Occipital lobe (tissue), 2 donors: ENCODE data around the gene MMP24. TPM values are rescaled to one million over a fixed set of nuclear protein-coding genes. Genes with fewer than 3 reads are reported as not detected.
"Not testable (repeated sequence)": the region's sequence is repeated elsewhere in the genome, so short reads cannot be mapped to it uniquely, and the experiment has no call there.

Source experiments
- DNase-seq: peaks from one replicate; lab custom pipeline; 2025; lab: John Stamatoyannopoulos, UW
- total RNA-seq: library from RNA; depleted of rRNA; stranded (reverse); fragments of >200 nt; gene quantifications from one replicate; pipeline ENCODE4 v1.2.3, GENCODE V29; 2014

Gene MMP24
- total RNA-seq, 1 donor from 2014 or later, result 76.1 TPM

DNA sequence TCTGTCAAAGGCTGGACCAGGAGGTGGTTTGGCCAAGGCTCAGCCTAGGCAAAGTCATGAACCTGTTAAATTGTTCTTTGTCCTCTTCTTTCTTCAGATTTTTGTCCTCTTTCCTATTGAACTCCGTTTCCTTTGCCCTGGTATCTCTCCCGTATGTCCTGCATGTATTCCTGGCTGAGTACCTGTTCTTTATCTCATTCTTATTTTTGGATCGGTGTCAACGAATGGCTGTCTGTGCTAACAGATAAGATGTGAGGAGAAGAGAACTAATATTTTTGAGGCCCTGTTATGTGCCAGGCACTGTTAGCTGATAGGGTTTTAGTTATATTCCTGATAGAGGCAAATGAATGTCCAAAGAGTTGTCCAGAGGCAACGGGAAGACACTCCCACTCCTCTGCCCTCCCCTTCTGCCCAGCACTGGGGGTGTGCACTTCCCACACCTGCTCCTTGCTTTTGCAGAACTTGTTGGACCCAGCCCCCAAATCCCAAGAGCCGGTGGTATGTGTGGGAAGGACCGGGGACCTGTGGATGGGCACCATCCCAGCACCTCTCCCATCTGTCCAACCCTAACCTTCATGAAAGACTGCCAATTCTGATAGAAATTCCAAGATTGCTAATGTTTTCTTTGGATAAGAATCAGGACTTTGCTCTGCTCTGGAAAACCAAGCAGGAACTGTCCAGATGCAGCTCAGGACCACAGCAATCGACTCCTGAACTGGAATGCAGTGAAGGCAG is 30.9 kb downstream of the MMP24 start:
- no peak for DNase-seq

DNA sequence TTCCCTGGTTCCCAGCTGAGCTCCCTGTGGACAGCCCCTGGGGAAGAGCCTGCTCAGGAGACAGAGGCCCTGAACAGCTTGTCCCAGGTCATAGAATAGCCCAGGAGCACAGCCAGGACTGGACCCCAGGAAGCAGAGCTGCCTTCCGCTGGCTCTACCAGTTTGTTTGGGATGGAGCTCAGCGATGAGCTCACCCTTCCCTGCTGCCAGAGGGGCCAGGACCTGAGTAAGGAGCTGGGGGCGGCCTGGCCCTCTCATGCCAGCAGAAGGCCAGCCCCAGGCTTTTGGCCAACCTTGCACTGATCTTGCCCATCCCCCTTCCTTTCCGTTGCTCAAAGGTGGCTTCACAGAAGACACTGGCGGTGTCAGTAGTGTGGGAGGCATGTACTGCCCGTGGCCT is 33.9 kb downstream of the MMP24 start:
- DNase-seq, result no peak

DNA sequence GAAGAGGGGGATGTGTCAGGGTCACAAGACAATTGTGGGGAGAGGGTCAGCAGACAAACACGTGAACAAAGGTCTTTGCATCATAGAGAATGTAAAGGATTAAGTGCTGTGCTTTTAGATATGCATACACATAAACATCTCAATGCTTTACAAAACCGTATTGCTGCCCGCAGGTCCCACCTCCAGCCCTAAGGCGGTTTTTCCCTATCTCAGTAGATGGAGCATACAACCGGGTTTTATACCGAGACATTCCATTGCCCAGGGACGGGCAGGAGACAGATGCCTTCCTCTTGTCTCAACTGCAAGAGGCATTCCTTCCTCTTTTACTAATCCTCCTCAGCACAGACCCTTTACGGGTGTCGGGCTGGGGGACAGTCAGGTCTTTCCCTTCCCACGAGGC is 35.8 kb downstream of the MMP24 start:
- not testable (repeated sequence) for DNase-seq

DNA sequence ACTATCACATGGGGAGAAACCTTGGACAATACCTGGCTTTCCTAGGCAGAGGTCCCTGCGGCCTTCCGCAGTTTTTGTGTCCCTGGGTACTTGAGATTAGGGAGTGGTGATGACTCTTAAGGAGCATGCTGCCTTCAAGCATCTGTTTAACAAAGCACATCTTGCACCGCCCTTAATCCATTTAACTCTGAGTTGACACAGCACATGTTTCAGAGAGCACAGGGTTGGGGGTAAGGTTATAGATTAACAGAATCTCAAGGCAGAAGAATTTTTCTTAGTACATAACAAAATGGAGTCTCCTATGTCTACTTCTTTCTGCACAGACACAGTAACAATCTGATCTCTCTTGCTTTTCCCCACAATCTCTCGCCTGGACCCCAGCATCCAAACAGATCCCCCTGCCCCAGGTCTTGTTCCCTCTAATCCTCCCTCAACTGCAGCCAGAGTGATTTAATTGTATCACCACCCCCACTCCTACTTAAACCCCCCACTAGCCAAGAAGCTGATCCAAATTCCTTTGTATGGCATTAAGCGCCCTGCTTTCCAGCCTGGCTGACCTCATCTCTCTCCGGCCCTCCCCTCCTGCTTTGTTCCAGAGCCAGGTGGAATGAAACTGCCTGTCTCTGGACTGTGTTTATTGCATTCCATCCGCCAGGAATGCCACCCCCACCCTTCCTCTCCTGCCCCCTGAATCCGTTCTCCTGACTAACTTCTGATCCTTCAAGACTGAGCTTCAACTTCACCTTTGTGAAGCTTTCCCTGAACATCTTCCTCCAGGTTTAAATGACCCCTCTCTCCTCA is 36.4 kb downstream of the MMP24 start:
- DNase-seq, result not testable (repeated sequence)

DNA sequence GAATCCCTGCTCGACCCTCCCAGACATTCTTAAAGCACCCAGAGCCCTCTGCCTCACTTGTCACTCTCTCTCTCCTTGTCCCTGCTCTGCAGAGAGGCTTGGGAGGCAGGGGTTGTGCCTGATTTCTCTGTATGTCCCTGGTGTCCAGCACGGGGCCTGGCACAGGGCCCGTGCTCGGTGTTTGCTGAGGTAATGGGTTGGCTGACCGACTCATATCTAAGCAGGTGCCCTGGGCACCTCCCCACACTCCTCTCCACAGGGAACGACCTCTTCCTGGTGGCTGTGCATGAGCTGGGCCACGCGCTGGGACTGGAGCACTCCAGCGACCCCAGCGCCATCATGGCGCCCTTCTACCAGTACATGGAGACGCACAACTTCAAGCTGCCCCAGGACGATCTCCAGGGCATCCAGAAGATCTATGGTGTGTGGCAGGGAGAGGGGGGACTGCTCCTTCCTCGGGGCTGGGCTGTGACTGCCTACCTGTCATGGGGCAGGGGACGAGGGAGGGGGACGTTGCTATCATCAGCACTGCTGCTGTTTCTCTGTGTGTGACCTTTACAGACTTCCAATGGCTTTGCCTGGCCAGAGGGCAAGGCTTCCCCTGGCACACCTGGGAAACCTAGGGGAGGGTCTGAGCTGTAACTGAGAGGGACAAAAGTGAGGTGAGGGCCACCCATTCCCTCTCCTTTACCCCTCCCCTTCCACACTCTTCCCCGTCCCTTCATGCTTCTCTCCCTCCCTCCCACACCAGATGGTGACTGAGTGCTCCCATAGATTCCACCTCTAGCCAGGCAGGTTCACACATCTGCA is 37.2 kb downstream of the MMP24 start:
- DNase-seq, result no peak

DNA sequence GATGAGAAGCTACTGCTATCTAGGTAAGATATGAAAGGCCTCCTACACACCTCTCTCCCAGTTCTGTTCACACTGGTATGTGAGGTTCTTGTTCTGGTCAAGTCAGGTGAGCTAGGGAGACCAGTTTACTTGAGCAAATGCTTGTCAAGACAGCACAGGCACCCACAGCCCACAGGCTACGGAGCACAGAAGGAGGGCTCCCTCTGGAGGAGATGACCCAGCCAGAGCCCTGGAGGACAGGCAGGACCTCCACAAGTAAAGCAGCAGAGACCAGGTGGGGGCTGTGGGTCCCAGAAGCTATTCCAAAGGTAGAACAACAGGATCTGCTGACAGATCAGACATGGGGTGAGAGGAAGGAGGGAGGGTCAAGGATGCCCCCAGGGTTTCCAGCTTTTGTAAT is 38.3 kb downstream of the MMP24 start:
- no peak for DNase-seq

DNA sequence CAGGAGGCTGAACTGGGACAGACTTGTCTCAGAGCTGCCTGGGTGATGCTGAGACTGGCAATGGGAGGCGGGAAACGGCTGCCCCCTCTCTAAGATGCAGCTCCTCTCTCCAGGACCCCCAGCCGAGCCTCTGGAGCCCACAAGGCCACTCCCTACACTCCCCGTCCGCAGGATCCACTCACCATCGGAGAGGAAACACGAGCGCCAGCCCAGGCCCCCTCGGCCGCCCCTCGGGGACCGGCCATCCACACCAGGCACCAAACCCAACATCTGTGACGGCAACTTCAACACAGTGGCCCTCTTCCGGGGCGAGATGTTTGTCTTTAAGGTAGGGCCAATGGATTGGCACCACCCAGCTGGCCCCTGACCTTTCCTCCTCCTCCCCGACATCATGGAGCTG is 40.6 kb downstream of the MMP24 start:
- no peak for DNase-seq

DNA sequence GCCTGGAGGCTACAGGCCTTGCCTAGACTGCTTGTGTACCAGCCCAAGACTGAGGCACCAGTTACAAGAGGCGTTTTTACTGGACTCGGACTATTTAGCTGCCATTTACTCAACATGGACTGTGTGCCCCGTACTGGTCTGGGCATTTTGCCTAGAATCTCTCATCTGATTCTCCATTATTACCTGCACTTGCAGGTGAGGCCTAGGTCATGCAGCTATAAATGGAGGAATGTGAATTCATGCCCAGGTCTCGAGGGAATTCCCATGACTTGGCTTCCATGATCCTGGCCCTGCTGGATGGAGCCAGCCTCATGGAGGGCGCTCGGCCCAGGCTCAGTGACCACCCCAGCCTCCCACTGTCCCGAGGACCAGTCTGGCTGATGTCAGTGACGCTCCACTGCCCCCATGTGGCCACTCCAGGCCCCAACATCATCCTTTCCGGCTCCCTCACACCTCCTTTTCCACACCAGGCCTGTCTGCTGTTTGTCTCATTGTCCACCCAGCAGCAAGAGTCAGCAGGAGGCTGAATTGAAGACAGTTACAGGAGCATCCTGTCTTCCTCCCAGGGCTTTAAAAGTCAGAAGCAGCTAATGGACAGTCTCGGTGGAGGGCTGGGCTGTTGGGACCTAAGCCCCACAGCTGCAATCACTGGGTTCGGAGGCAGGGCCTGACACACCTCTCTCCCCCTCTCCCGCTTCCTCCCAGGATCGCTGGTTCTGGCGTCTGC is 42.7 kb downstream of the MMP24 start:
- DNase-seq, result peak; percentile 28

DNA sequence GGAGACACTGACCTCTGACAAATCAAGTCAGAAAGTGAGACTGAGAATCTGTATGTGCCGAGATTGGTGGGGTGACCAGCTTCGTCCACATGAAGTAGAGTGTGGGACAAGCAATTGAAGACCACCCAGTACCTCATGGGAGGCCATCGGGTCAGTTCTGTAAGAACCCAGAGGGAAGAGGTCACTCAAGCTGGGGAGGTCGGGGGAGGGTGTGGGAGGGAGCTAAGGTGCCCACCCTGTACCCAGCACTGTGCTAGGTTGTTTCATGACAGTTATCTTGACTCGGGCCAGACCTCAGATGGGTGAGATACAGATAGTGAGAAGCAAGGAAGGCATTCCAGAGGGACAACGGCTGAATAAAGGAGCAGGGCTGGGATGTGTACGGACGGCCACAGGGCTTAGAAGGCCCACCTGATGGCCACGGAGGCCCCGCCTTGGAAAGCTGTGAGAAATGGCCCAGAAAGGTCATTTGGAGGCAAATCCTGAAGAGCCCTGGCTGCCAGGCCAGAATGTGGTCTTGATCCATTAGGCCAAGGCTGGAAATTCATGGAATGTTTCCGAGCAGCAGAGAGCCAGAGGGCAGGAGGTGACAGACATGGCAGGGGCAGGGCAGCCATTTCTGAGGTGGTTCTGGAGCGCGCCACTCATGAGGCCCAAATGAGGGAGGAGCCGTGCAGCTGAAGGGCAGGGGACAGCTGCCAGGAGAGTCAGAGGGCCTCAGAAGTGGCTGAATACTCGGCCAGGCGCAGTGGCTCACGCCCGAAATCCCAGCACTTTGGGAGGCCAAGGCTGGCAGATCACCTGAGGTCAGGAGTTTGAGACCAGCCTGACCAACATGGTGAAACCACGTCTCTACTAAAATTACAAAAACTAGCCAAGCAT is 43.8 kb downstream of the MMP24 start:
- no peak for DNase-seq

DNA sequence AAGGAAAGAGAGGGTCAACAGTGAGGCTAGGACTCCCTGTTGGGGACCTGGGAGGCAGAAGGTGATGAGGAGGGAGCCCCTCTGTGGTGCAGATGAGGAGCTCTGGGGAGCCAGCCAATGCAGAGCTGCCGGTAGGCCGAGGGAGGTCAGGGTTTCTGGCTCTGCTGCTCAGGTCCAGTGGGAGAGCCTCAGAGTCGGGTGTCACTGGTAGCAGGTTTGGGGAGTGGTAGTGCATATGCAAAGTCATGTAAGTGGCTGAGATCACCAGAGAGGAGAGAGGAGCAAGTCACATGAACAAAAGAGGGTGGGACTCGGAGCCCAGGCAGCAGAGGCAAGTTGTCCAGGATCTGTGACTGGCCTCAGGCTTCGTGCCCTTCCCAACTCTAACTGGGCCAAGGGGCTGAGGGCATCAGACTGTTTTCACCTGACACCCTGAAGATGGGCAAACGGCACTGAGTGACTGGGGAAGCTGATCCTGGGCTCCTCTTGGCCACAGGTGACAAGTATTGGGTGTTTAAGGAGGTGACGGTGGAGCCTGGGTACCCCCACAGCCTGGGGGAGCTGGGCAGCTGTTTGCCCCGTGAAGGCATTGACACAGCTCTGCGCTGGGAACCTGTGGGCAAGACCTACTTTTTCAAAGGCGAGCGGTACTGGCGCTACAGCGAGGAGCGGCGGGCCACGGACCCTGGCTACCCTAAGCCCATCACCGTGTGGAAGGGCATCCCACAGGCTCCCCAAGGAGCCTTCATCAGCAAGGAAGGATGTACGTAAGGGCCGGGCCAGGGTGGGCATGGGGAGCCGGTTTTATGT is 44.8 kb downstream of the MMP24 start:
- DNase-seq, result no peak

DNA sequence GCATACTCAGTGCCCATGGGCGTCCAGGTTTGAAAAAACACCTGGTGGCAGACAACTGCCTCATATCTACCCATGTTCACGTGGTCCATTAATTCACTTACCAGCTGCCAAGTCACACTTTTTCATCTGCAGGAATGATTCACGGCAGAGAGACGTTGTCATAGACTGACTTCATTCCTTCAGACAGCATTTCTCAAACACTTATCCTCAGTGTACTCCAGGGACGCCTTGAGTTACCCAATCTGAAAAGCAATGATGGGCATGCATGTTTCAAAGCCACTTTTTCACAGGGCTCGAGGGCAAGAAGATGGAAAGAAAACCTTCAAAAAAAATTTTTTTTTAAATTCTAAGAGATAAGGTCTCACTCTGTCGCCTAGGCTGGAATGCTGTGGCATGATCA is 45.4 kb downstream of the MMP24 start:
- no peak for DNase-seq

DNA sequence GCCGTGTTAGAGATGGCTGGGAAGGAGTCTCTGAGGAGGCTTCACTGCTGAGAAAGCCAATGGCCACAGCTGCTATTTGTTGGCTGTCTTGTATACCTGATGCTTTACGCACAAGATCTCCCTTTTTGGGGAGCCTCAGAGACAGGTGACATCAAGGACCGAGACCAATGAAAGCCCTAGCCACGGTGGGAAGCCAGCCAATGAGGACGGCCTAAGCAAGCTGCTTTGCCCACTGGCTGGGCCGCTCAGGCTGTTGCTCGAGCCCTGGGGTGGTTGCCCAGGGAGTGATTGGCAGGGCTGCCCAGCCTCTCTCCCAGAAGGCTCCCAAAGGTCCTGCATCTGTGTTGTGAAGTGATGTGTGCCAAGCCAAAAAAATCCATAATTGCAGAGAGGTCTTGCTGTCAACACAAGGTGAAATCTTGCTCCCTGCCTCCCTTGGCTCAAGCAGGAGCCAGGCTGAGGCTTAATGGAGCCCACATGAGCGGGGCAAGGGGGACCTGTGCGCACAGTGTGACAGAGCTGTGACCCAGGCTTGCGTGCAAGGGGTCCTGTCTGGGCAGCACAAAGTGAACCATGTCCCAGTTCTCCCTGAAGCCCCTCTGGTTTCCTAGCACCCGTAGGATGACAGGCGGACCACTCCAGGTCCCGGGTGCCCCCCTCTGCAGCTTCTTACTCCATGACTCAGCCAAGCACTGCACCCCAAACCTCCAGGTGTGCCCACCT is 47.1 kb downstream of the MMP24 start:
- peak; percentile 24 for DNase-seq

DNA sequence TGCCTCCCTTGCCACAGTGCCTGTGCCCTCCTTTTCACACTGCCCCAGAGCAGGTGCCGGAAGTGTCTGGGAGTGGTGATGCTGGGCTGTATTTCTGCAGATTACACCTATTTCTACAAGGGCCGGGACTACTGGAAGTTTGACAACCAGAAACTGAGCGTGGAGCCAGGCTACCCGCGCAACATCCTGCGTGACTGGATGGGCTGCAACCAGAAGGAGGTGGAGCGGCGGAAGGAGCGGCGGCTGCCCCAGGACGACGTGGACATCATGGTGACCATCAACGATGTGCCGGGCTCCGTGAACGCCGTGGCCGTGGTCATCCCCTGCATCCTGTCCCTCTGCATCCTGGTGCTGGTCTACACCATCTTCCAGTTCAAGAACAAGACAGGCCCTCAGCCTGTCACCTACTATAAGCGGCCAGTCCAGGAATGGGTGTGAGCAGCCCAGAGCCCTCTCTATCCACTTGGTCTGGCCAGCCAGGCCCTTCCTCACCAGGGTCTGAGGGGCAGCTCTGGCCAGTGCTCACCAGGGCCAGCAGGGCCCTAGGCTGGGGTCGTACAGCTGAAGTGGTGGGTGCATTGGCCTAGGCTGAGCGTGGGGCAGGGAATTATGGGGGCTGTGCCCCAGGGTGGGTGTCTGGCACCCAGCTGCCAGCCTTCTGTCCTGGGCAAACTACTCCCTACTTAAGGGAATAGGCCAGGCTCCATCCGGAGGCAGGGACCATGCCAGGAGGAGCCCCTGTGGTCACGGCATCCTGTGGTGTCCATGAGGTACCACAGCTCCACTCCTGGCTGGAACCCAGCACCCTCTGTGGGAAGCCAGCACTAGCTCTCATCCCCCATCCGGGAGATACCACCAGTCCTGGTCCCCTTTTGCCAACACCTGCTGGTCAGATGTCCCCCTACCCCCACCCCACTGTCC is 47.9 kb downstream of the MMP24 start:
- DNase-seq, result no peak

DNA sequence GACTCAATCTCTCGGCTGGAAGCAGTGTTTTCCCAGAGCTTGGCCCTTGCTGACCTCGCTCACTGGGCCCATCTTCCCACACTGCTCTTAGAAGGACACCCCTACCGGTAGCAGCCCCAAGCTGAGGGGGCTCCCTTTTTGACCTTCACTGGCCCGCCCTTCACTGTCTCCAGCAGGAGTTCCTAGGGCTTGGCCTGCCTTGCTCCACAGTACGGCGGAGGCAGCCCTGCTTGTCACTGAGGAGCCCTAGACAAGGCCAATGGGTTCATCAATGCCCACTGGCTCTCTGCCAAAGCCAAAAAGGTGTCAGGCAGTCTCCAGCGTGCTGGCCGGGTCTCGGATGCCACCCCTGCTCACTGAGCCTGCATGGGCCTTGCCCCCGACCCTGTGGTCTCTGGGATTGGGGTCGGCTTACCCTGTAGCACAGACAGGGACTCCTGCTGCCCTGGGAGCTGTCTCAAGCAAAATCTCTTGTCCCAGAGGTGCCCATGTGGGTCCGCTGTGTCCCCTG is 49.3 kb downstream of the MMP24 start:
- no peak for DNase-seq

DNA sequence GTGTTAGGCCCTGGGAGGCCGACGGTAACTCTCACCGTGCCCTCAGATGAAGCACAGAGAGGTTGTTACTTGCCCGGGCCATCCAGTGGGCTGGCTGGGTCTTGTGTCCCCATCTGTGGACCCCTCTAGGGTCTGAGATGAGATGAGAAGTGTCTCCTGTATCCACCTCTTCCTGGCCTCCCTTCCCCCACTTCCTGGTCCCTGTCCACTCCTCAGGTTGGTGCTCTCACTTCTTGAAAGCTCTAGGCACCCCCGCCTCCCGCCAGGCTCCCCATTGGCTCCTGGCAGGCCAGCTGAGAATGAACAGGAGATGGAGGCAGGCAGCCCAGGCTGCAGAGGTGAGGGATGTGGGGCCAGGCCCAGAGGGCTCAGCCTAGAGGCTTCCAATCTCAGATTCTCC is 49.9 kb downstream of the MMP24 start:
- no peak for DNase-seq

DNA sequence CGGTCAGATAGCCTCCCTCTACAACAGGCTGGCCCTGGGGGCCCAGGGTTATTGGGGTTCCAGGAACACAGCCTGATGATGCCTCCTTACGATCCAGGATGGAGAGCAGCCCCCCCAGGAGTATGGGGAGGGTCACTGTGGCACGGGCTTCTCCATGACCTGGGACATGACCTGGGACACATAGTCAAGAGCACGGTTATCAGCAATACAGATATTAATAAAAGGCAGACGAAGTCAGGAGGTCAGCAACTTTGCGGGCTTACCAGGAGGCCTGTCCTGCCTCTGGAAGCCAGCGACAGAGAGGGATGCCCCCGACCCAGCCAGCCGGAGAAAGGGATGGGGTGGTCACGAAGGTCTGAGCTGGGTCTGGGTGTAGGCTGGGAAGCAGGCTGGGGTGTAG is 50.6 kb downstream of the MMP24 start:
- DNase-seq, result no peak

DNA sequence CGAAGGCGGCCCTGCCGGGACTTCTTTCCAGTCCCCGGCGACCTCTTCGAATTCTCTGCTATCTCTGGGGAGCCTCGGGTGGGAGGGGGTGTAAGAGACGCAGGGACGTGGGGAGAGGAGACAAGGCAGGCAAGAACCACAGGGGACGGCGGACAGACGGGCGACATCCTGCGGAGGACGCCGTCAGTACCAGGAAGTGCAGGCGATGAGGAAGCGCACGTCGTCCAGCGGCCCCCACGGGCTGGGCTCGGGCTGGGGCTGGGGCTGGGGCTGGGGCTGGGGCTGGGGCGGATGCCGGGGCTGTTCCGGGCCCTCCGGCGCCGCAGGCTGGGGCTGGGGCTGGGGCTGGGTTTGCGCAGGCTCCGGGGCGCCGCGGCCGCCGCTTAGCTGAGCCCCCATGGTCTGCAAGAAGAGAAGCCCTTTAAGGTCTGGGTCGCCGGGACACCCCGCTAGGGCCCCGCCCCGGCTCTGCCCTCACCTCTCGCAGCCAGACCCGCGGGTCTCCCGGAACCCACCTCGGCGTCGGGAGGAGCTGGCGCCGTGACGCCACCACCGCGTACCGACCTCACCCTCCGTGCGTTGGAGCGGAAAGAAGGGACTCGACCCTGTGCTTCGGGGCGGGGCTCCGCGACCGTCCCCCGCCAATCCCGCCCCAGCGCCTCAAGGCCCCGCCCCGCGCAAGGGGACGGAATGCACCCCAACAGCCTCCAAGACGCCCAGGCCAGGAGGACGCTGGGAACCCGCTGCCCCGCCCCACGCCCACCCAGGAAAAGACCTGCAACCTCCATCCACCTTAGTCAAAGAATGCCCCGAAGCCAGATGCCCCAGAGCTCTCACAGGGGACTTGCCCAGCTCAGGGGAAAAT is 51.3 kb downstream of the MMP24 start, which contains the start of gene MMP24OS:
MMP24OS (minus strand) TSS at position 592 of the 865 bp plus-strand sequence; CDS start at position 399, 193 bp downstream.
- DNase-seq, result peak; percentile 86
